ENCODE data around the gene RAD17.

Gene RAD17

GRCh38 chr5:69372394-69372793 is 2.8 kb downstream of the RAD17 start:
- no peaks in the 10 kb centered on the region for H3F3A ChIP-seq (ENCODE audit: low read depth)
- peak overlapping the region; percentile 97 for H3K4me3 ChIP-seq (ENCODE audit: low read length, poor library complexity, severe bottlenecking)
- H2AFZ ChIP-seq (ENCODE audit: low read length): no peak overlapping the region
- peaks cover 47% of the 10 kb centered on the region for H3K79me2 ChIP-seq (ENCODE audit: insufficient read depth, low read length)
- H3K9me3 ChIP-seq (ENCODE audit: insufficient read depth, low read depth, low read length): no peaks in the 10 kb centered on the region
- H3K4me1 ChIP-seq (ENCODE audit: insufficient read depth, low read length, poor library complexity, severe bottlenecking): peaks cover 35% of the 10 kb centered on the region
- H3K36me3 ChIP-seq (ENCODE audit: insufficient read depth, low read length): peaks cover 5% of the 10 kb centered on the region; the same call in 1 of the 2 replicates
- no peaks in the 10 kb centered on the region for H3K27me3 ChIP-seq (ENCODE audit: insufficient read depth, low read length, poor library complexity, severe bottlenecking)
- no peaks in the 10 kb centered on the region for H3K9me2 ChIP-seq (replicated peaks; ENCODE audit: low read depth, low read length)
- peaks cover 34% of the 10 kb centered on the region for H4K20me1 ChIP-seq (ENCODE audit: insufficient read depth, low read length, poor library complexity, severe bottlenecking)
- peak overlapping the region; percentile 96 for H3K9ac ChIP-seq (ENCODE audit: low read depth, low read length, poor library complexity, severe bottlenecking)
- TF ChIP-seq CTCF (conservative IDR thresholded peaks at IDR 0.05; ENCODE audit: low read length): no peak
- no peak for TF ChIP-seq EZH2phosphoT487 (IDR thresholded peaks at IDR 0.05; ENCODE audit: borderline replicate concordance)
- H3K4me2 ChIP-seq (ENCODE audit: low read depth, low read length, poor library complexity, severe bottlenecking): peak overlapping the region; percentile 90

GRCh38 chr5:69374911-69375446 is 5.4 kb downstream of the RAD17 start:
- Histone ChIP-seq H3K4me2 (ENCODE audit: low read depth, low read length, poor library complexity, severe bottlenecking) (no peak overlapping the region), H3K9ac (ENCODE audit: low read depth, low read length, poor library complexity, severe bottlenecking) (no peak overlapping the region), H3K79me2 (ENCODE audit: insufficient read depth, low read length) (peaks cover 27% of the 10 kb centered on the region)

GRCh38 chr5:69378376-69378775 is 8.8 kb downstream of the RAD17 start:
- no peaks in the 10 kb centered on the region for H3K9me3 ChIP-seq (ENCODE audit: insufficient read depth, low read depth, low read length)
- no peak overlapping the region for H3K4me2 ChIP-seq (ENCODE audit: low read depth, low read length, poor library complexity, severe bottlenecking)
- no peaks in the 10 kb centered on the region for H3K9me2 ChIP-seq (replicated peaks; ENCODE audit: low read depth, low read length)
- H3K27me3 ChIP-seq (ENCODE audit: insufficient read depth, low read length, poor library complexity, severe bottlenecking): no peaks in the 10 kb centered on the region
- peaks cover 3% of the 10 kb centered on the region for H3K4me1 ChIP-seq (ENCODE audit: insufficient read depth, low read length, poor library complexity, severe bottlenecking)
- peaks cover 10% of the 10 kb centered on the region; the same call in 1 of the 2 replicates for H3K36me3 ChIP-seq (ENCODE audit: insufficient read depth, low read length)
- no peak overlapping the region for H3K9ac ChIP-seq (ENCODE audit: low read depth, low read length, poor library complexity, severe bottlenecking)
- no peak overlapping the region for H3K4me3 ChIP-seq (ENCODE audit: low read length, poor library complexity, severe bottlenecking)
- no peaks in the 10 kb centered on the region for H4K20me1 ChIP-seq (ENCODE audit: insufficient read depth, low read length, poor library complexity, severe bottlenecking)
- H2AFZ ChIP-seq (ENCODE audit: low read length): no peak overlapping the region
- no peaks in the 10 kb centered on the region for H3F3A ChIP-seq (ENCODE audit: low read depth)
- no peaks in the 10 kb centered on the region for H3K79me2 ChIP-seq (ENCODE audit: insufficient read depth, low read length)
- TF ChIP-seq EZH2phosphoT487 (IDR thresholded peaks at IDR 0.05; ENCODE audit: borderline replicate concordance): no peak
- TF ChIP-seq CTCF (conservative IDR thresholded peaks at IDR 0.05; ENCODE audit: low read length): no peak

More at GRCh38 chr5:69374911-69375446, 5.4 kb downstream of the RAD17 start:
- no peak overlapping the region for H2AFZ ChIP-seq (ENCODE audit: low read length)
- peaks cover 23% of the 10 kb centered on the region for H3K4me1 ChIP-seq (ENCODE audit: insufficient read depth, low read length, poor library complexity, severe bottlenecking)
- H3K4me3 ChIP-seq (ENCODE audit: low read length, poor library complexity, severe bottlenecking): no peak overlapping the region
- peaks cover 5% of the 10 kb centered on the region; the same call in 1 of the 2 replicates for H3K36me3 ChIP-seq (ENCODE audit: insufficient read depth, low read length)
- no peaks in the 10 kb centered on the region for H3K9me2 ChIP-seq (replicated peaks; ENCODE audit: low read depth, low read length)
- no peaks in the 10 kb centered on the region for H3K27me3 ChIP-seq (ENCODE audit: insufficient read depth, low read length, poor library complexity, severe bottlenecking)
- no peak for TF ChIP-seq CTCF (conservative IDR thresholded peaks at IDR 0.05; ENCODE audit: low read length)
- peaks cover 19% of the 10 kb centered on the region for H4K20me1 ChIP-seq (ENCODE audit: insufficient read depth, low read length, poor library complexity, severe bottlenecking)
- H3K9me3 ChIP-seq (ENCODE audit: insufficient read depth, low read depth, low read length): no peaks in the 10 kb centered on the region
- H3F3A ChIP-seq (ENCODE audit: low read depth): no peaks in the 10 kb centered on the region
